SK-N-SH treated with all-trans-retinoic acid at 6 μM for 48 hours (cell line): ENCODE data around the gene ZBTB5.

Experiments
- ATAC-seq: fragments of 200-7000 bp; cut with Tn5 transposase; 3 replicates; pipeline ENCODE4 v1.9.1; 2020; ENCODE audit warnings: mild to moderate bottlenecking, moderate library complexity
- ARNTL ChIP-seq: fragments of 450-650 bp; formaldehyde crosslinking; IDR thresholded peaks from 2 replicates; pipeline ENCODE4 v1.5.0; 2020; ENCODE audit warnings: low read depth, mild to moderate bottlenecking, moderate library complexity, borderline replicate concordance
- BACH2 ChIP-seq: fragments of 250-450 bp; sonication (Bioruptor Pico); IDR thresholded peaks from 2 replicates; pipeline ENCODE4 v1.9.0; 2021; ENCODE audit warnings: mild to moderate bottlenecking, borderline replicate concordance
- CSDC2 ChIP-seq: fragments of 250-450 bp; sonication (Bioruptor Pico); IDR thresholded peaks from 2 replicates; pipeline ENCODE4 v1.5.0; 2020; ENCODE audit warnings: mild to moderate bottlenecking, moderate library complexity
- CSRNP3 ChIP-seq: fragments of 250-450 bp; sonication (Bioruptor Pico); IDR thresholded peaks from 2 replicates; pipeline ENCODE4 v1.5.1; 2021; ENCODE audit warnings: mild to moderate bottlenecking, moderate library complexity
- ESRRG ChIP-seq: fragments of 250-450 bp; sonication (Bioruptor Pico); IDR thresholded peaks from 2 replicates; pipeline ENCODE4 v1.6.1; 2021; ENCODE audit warnings: mild to moderate bottlenecking
- GLIS3 ChIP-seq: fragments of 250-450 bp; sonication (Bioruptor Pico); IDR thresholded peaks from 2 replicates; pipeline ENCODE4 v1.5.0; 2020; ENCODE audit warnings: mild to moderate bottlenecking, moderate library complexity
- ISL1 ChIP-seq: fragments of 250-450 bp; sonication (Bioruptor Pico); IDR thresholded peaks from 2 replicates; pipeline ENCODE4 v2.1.2; 2022; ENCODE audit warnings: mild to moderate bottlenecking, moderate library complexity
- OSR1 ChIP-seq: fragments of 250-450 bp; sonication (Bioruptor Pico); IDR thresholded peaks from 2 replicates; pipeline ENCODE4 v1.8.0; 2022; ENCODE audit warnings: moderate library complexity, mild to moderate bottlenecking, inconsistent platforms
- POU6F1 ChIP-seq: fragments of 250-450 bp; sonication (Bioruptor Pico); IDR thresholded peaks from 2 replicates; pipeline ENCODE4 v1.8.0; 2021; ENCODE audit warnings: low read depth, mild to moderate bottlenecking, moderate library complexity, borderline replicate concordance
- PPARA ChIP-seq: fragments of 250-450 bp; sonication (Bioruptor Pico); IDR thresholded peaks from 2 replicates; pipeline ENCODE4 v1.5.0; 2020; ENCODE audit warnings: mild to moderate bottlenecking, borderline replicate concordance
- RARB ChIP-seq: fragments of 250-450 bp; sonication (Bioruptor Pico); IDR thresholded peaks from 2 replicates; pipeline ENCODE4 v1.8.0; 2021; ENCODE audit warnings: mild to moderate bottlenecking, moderate library complexity
- SNAI2 ChIP-seq: fragments of 250-450 bp; sonication (Bioruptor Pico); IDR thresholded peaks from 2 replicates; pipeline ENCODE4 v1.5.0; 2020; ENCODE audit warnings: mild to moderate bottlenecking, moderate library complexity
- TOX ChIP-seq: fragments of 250-450 bp; sonication (Bioruptor Pico); IDR thresholded peaks from 2 replicates; pipeline ENCODE4 v1.8.0; 2021; ENCODE audit warnings: mild to moderate bottlenecking, moderate library complexity, borderline replicate concordance
- ZC3H10 ChIP-seq: fragments of 250-450 bp; sonication (Bioruptor Pico); IDR thresholded peaks from 2 replicates; pipeline ENCODE4 v1.5.1; 2021; ENCODE audit warnings: mild to moderate bottlenecking, moderate library complexity
- ZFP3 ChIP-seq: fragments of 250-450 bp; sonication (Bioruptor Pico); IDR thresholded peaks from 2 replicates; pipeline ENCODE4 v1.5.0; 2020; ENCODE audit warnings: mild to moderate bottlenecking, moderate library complexity
- ZFP30 ChIP-seq: fragments of 450-650 bp; formaldehyde crosslinking; IDR thresholded peaks from 2 replicates; pipeline ENCODE4 v1.5.0; 2022; ENCODE audit warnings: mild to moderate bottlenecking, moderate library complexity
- ZNF565 ChIP-seq: fragments of 450-650 bp; formaldehyde crosslinking; conservative IDR thresholded peaks from 2 replicates; pipeline ENCODE4 v1.5.0; 2020; ENCODE audit warnings: low read depth, mild to moderate bottlenecking, moderate library complexity
- ZNF70 ChIP-seq: fragments of 450-650 bp; formaldehyde crosslinking; IDR thresholded peaks from 2 replicates; pipeline ENCODE4 v1.5.0; 2020; ENCODE audit warnings: mild to moderate bottlenecking, moderate library complexity
- ZNF8 ChIP-seq: fragments of 450-650 bp; formaldehyde crosslinking; IDR thresholded peaks from 2 replicates; pipeline ENCODE4 v1.5.0; 2020; ENCODE audit warnings: mild to moderate bottlenecking, moderate library complexity
- TF ChIP-seq, protein P1 (sequence below): fragments of 250-450 bp; sonication (Bioruptor Pico); IDR thresholded peaks from 2 replicates; pipeline ENCODE4 v1.5.1; 2020; ENCODE audit warnings: low read depth, mild to moderate bottlenecking, moderate library complexity
- TF ChIP-seq, protein P2 (sequence below): fragments of 250-450 bp; sonication (Bioruptor Pico); IDR thresholded peaks from 2 replicates; pipeline ENCODE4 v1.8.0; 2020; ENCODE audit warnings: mild to moderate bottlenecking, moderate library complexity, borderline replicate concordance

The ZBTB5 gene

GRCh38 chr9:37437621-37438020 lies 27.6 kb downstream of the ZBTB5 start:
- TF ChIP-seq ZNF70: no peak
- TF ChIP-seq, protein P1, sequence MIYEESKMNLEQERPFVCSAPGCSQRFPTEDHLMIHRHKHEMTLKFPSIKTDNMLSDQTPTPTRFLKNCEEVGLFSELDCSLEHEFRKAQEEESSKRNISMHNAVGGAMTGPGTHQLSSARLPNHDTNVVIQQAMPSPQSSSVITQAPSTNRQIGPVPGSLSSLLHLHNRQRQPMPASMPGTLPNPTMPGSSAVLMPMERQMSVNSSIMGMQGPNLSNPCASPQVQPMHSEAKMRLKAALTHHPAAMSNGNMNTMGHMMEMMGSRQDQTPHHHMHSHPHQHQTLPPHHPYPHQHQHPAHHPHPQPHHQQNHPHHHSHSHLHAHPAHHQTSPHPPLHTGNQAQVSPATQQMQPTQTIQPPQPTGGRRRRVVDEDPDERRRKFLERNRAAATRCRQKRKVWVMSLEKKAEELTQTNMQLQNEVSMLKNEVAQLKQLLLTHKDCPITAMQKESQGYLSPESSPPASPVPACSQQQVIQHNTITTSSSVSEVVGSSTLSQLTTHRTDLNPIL (CRISPR knock-in tag): no peak
- TF ChIP-seq, protein P2, sequence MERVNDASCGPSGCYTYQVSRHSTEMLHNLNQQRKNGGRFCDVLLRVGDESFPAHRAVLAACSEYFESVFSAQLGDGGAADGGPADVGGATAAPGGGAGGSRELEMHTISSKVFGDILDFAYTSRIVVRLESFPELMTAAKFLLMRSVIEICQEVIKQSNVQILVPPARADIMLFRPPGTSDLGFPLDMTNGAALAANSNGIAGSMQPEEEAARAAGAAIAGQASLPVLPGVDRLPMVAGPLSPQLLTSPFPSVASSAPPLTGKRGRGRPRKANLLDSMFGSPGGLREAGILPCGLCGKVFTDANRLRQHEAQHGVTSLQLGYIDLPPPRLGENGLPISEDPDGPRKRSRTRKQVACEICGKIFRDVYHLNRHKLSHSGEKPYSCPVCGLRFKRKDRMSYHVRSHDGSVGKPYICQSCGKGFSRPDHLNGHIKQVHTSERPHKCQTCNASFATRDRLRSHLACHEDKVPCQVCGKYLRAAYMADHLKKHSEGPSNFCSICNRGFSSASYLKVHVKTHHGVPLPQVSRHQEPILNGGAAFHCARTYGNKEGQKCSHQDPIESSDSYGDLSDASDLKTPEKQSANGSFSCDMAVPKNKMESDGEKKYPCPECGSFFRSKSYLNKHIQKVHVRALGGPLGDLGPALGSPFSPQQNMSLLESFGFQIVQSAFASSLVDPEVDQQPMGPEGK (CRISPR knock-in tag): no peak
- no peak for TF ChIP-seq ESRRG
- TF ChIP-seq, all 23 proteins: peak for 0

GRCh38 chr9:37437010-37437409 lies 28.2 kb downstream of the ZBTB5 start:
- TF ChIP-seq SNAI2 (CRISPR knock-in tag) (no peak), ARNTL (CRISPR knock-in tag) (no peak), ZFP30 (CRISPR knock-in tag) (no peak), CSRNP3 (CRISPR knock-in tag) (no peak), ZNF565 (CRISPR knock-in tag) (no peak), ZC3H10 (CRISPR knock-in tag) (no peak), CSDC2 (CRISPR knock-in tag) (no peak), ESRRG (no peak)
- TF ChIP-seq, protein P1 (CRISPR knock-in tag): no peak
- TF ChIP-seq, all 23 proteins: peak for 0
- ATAC-seq: no peak

More at GRCh38 chr9:37437621-37438020, 27.6 kb downstream of the ZBTB5 start:
- ATAC-seq: no peak

DNA sequence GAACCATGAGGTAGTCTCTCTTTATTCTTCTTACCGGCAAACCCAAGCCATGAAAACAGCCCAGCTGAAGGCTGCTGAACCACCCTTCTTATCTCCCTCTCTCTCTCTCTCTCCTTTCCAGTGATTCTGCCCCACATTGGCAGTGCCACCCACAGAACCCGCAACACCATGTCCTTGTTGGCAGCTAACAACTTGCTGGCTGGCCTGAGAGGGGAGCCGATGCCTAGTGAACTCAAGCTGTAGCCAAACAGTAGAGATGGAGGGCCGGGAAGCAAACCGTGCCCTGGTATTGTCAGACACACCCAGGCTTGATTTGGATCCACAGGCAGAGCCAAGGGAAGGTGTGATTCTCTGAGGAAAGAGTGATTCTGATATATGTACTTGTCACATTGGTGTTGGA lies 28.7 kb downstream of the ZBTB5 start:
- no peak for ATAC-seq
- TF ChIP-seq ZFP30 (CRISPR knock-in tag): no peak
- TF ChIP-seq PPARA (CRISPR knock-in tag): no peak
- TF ChIP-seq BACH2 (CRISPR knock-in tag): no peak
- no peak for TF ChIP-seq ESRRG
- TF ChIP-seq ZC3H10 (CRISPR knock-in tag): no peak
- no peak for TF ChIP-seq ARNTL (CRISPR knock-in tag)
- TF ChIP-seq OSR1 (CRISPR knock-in tag): no peak
- TF ChIP-seq ZNF8 (CRISPR knock-in tag): no peak
- no peak for TF ChIP-seq ZNF70
- no peak for TF ChIP-seq CSDC2 (CRISPR knock-in tag)
- no peak for TF ChIP-seq TOX
- TF ChIP-seq RARB (CRISPR knock-in tag): no peak
- no peak for TF ChIP-seq POU6F1
- no peak for TF ChIP-seq GLIS3 (CRISPR knock-in tag)
- TF ChIP-seq ISL1: no peak
- TF ChIP-seq ZFP3: no peak
- TF ChIP-seq CSRNP3 (CRISPR knock-in tag): no peak
